Heart right ventricle (tissue), 16 donors: ENCODE results near the gene NFAM1. TPM values are rescaled to one million over a fixed set of nuclear protein-coding genes. Genes with fewer than 3 reads are reported as not detected.

Experiments
- ATAC-seq, 8 donors: fragments of 200-7000 bp; cut with Tn5 transposase; one replicate each; pipeline ENCODE4 v1.9.1; 2020; ENCODE audit warnings: mild to moderate bottlenecking in 8 of 8, moderate library complexity in 8 of 8, moderate number of reproducible peaks in 1 of 8
- DNase-seq, 2 donors: peaks; one replicate each; pipeline ENCODE4 v3.0.0-alpha.2; 2020
- H3K27ac ChIP-seq, 10 donors: fragments of 200-600 bp; sonication (generic) in 2 of 10; one replicate each; pipeline versions ENCODE4 v1.5.0 to v1.8.0; 2020 to 2022; ENCODE audit warnings: mild to moderate bottlenecking in 3 of 10
- H3K27me3 ChIP-seq, 7 donors: fragments of 200-600 bp; one replicate each; pipeline ENCODE4 v1.8.0; 2021 to 2022; ENCODE audit warnings: mild to moderate bottlenecking in 2 of 7
- H3K36me3 ChIP-seq, 9 donors: fragments of 200-600 bp; sonication (generic) in 1 of 9; one replicate each; pipeline versions ENCODE4 v1.5.0 to v1.8.0; 2020 to 2022; ENCODE audit warnings: mild to moderate bottlenecking in 2 of 9
- H3K4me1 ChIP-seq, 9 donors: fragments of 200-600 bp; sonication (generic) in 1 of 9; one replicate each; pipeline versions ENCODE4 v1.5.0 to v1.8.0; 2020 to 2022; ENCODE audit warnings: mild to moderate bottlenecking in 4 of 9
- H3K4me3 ChIP-seq, 10 donors: fragments of 200-600 bp; sonication (generic) in 2 of 10; one replicate each; pipeline versions ENCODE4 v1.5.0 to v1.8.0; 2020 to 2022; ENCODE audit warnings: mild to moderate bottlenecking in 7 of 10, moderate library complexity in 2 of 10
- H3K9me3 ChIP-seq, 11 donors: fragments of 200-600 bp in 10 of 11; sonication (generic) in 2 of 11; one replicate each; pipeline versions ENCODE4 v1.5.0 to v1.8.0; 2013 to 2022; ENCODE audit warnings: mild to moderate bottlenecking in 2 of 11, control low read depth in 1 of 11, moderate library complexity in 1 of 11
- WGBS, 2 donors: extraction: QIAGEN DNeasy Blood & Tissue Kit; methylation state at CpG; one replicate each; pipeline ENCODE4 v1.1.7; 2013; ENCODE audit warnings: inconsistent platforms in 1 of 2; 5-methylcytosine and 5-hydroxymethylcytosine counted together
- intact Hi-C, 10 donors: fragments of 100-400 bp; cut with DNase I; formaldehyde crosslinking; loops; one replicate each; pipeline versions ENCODE4 v1.11.1 to v1.14.2; 2022
- polyA plus RNA-seq, 2 donors: library from polyadenylated mRNA; stranded (reverse); fragments of 200-250 nt; gene quantifications; one replicate each; pipeline ENCODE4 v1.2.3, GENCODE V29; 2013
- total RNA-seq, 10 donors: library from RNA; stranded (reverse); fragmentation: NEBNext Ultra II Directional in 3 of 10; extraction: Animal tissue kit (Norgen Biotek cat#: 25700) in 3 of 10; gene quantifications; one replicate each; pipeline versions ENCODE4 v1.2.1 to v1.2.4, GENCODE V29; 2021 to 2023
- TF ChIP-seq, protein P1 (sequence below), 9 donors: fragments of 200-600 bp; sonication (generic) in 2 of 9; IDR thresholded peaks; one replicate each; pipeline versions ENCODE4 v1.5.0 to v1.8.0; 2021 to 2022; ENCODE audit warnings: antibody characterized with exemption in 9 of 9, mild to moderate bottlenecking in 5 of 9, moderate library complexity in 1 of 9
- donor health status: Arrhythmogenic right ventricular cardiomyopathy.
- donor health status: ischemic (EF 13 %, LVEDD 7.1; RV severe dilation, severe dysfunction).
- donor health status: healthy with polysubstance abuse.
- donor health status: DM: no; HTN: yes; CAD: no.
- donor health status: DM: no; HTN: no; CAD: no.
- donor health status: ischemic (EF 25% LVEDD 6.9; RV normal size, moderate dysfunction).
- donor health status: ischemic (EF 25% LVEDD 5.7; RV mildly dilated, moderate dysfunction).
- donor health status: healthy.
- donor health status: DM: yes; HTN: yes; CAD: no.
- donor health status: Ischemic cardiomyopathy.
- donor health status: ischemic (EF 35%, LVEDD 5.7; RV mildly dilated, moderate dysfunction).
- donor health status: nonischemic (EF 11% LVEDD 7.7; RV severe dilation, severe dysfunction).
- donor health status: DM: yes; HTN: yes; CAD: no.
- donor health status: PGD.
- donor health status: ischemic (EF 29% LVEDD 5.4; RV normal size, mild dysfunction).
- donor health status: nonischemic (EF 23%, LVEDD 6.1; RV moderate dilation, normal function).

Gene NFAM1
- total and polyA plus RNA-seq, 12 donors = 0.38 to 6.4 (median 1.4) TPM

DNA sequence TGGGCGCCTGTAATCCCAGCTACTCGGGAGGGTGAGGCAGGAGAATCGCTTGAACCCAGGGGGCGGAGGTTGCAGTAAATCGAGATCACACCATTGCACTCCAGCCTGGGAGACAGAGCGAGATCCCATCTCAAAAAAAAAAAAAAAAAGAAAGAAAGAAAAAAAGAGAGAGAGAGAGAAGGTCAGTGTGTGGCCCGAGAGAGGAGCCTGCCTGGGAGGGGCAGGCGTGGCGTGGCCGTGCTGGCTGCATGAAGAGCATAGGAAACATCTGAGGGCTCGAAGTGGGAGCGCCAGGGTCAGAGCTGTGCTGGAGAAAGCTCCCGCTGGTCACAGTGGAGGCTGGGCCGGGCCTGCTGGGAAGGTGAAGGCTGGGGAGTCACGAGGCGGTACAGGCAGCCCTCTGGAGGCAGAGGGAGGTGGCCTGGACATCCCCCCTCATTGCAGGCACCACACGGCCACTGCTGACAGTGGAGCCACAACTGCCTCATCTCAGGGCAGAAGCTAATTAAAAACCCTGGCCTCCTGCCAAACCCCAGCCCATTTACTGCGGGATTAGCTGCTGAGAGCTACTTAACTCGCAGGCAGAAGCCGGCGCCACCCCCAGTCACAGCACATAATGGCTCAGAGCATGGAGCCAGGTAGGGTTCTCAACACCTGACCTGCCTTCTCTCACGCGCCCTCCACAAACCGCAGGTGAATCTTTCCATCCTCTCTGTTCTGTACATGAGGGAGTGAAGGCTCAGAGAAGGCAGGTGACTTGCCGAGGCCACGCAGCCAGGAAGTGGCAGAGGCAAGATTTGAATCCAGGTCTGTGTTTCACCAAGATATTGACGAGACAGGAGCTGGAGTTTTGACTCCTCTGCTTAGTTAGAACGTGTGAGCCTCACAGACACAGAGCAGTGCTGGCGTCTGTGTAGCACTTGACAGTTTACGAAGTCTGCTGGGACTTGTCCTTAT, 32.6 kb downstream of the NFAM1 start:
- TF ChIP-seq, protein P1, sequence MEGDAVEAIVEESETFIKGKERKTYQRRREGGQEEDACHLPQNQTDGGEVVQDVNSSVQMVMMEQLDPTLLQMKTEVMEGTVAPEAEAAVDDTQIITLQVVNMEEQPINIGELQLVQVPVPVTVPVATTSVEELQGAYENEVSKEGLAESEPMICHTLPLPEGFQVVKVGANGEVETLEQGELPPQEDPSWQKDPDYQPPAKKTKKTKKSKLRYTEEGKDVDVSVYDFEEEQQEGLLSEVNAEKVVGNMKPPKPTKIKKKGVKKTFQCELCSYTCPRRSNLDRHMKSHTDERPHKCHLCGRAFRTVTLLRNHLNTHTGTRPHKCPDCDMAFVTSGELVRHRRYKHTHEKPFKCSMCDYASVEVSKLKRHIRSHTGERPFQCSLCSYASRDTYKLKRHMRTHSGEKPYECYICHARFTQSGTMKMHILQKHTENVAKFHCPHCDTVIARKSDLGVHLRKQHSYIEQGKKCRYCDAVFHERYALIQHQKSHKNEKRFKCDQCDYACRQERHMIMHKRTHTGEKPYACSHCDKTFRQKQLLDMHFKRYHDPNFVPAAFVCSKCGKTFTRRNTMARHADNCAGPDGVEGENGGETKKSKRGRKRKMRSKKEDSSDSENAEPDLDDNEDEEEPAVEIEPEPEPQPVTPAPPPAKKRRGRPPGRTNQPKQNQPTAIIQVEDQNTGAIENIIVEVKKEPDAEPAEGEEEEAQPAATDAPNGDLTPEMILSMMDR (IDR thresholded peaks at IDR 0.05) = no peak
- intact Hi-C loops = no loop called here
- H3K4me3 ChIP-seq = no peak overlapping the region
- H3K27me3 ChIP-seq = peaks cover 0 to 11% (median 0%) of the 10 kb centered on the region in 7 donors
- WGBS, 2 donors = 47 to 49% methylated on average over 30 of the region's 30 CpGs
- H3K36me3 ChIP-seq = peaks cover 0 to 7% (median 0%) of the 10 kb centered on the region in 9 donors
- H3K9me3 ChIP-seq = no peaks in the 10 kb centered on the region
- H3K27ac ChIP-seq = no peak overlapping the region
- peak in 7 of 8 donors; percentile 17 to 65 (median 36) for ATAC-seq
- peak; percentile 30 to 42 for DNase-seq
- peaks cover 0 to 30% (median 0%) of the 10 kb centered on the region in 9 donors for H3K4me1 ChIP-seq

DNA sequence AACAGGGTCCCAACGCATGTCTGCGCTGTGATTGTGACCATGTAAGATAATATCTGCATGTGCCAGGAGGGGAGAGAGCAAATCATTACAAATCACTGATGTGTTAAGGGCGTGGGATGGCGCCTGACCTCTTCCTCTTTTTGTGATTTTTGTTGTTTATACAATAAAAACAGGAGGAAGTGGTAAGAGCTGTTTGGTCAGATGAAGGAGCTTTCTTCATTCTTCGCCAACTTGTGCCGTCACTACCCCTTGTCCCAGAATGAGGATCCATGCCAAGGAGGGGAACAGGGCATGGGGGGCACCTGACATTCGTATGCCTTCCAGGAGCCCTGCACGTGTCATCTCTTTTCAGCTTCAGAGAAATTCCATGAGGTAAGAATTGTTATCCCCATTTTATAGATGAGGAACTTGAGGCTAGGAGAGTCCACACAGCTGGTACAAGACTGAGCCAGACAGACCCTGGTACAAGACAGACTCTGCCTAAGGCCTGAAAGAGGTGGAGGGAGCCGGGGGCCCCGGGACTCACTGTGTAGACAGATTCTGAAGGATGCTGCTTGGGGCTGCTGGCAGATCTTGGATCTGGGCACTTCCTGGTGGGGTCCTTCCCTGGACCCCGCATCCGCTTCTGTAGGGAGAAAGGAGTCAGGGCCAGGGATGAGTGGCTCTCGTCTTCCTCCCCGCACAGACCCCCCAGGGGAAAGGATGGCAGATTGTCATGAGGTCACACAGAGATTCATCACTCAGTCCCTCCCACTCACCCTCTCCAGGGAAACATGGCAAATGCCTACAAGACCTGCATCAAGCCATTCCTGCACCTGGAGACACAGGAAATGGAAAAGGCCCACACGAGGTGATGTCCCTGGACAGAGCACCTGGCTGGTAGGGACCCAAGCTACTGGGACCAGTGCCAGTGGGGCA, 34.6 kb downstream of the NFAM1 start:
- intact Hi-C loops = no loop called here
- Histone ChIP-seq H3K4me3 (no peak overlapping the region), H3K36me3 (no peaks in the 10 kb centered on the region), H3K27me3 (peaks cover 0 to 11% (median 0%) of the 10 kb centered on the region in 7 donors), H3K9me3 (no peaks in the 10 kb centered on the region), H3K27ac (peak overlapping the region in 7 of 10 donors; percentile 25 to 91 (median 50)), H3K4me1 (peaks cover 0 to 30% (median 0%) of the 10 kb centered on the region in 9 donors)
- DNase-seq = peak in 1 of 2 donors; percentile 34
- WGBS, 2 donors = 67 to 69% methylated on average over 15 of the region's 15 CpGs
- TF ChIP-seq, protein P1 (IDR thresholded peaks at IDR 0.05) = no peak
- ATAC-seq = peak in 7 of 8 donors; percentile 49 to 76 (median 67)

DNA sequence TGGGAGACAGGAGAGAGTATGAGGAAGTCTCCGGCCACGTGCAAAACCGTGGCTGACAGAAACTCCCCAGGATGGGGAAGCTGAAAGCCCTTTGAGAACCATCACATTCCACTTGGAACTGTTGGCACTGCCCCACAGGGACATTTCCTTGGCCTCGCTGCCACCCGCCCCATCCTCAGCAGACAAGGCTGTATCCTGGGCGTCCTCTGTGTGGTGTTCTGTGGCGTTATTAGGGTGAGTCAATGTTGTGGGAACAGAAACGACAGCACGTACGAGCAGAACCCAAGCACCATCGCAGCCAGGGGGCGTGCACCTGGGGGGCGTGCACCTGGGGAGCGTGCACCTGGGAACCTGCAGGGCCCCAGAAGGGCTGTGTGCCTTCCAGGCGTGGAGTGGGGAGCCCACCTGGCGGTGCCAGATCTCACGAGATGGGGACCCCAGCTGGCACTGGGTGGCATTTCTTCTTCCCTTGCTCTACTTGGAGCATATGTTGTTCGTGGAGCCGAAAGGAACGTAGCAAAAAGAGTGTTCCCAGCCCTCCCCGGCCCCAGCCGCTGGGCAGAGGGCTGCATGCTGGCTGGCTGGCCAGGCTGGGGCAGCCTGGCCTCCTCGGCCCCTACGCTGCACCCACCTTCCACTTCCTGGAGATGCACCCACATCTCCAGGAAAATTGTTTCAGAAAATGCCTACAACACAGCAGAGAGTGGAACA, 35.4 kb downstream of the NFAM1 start:
- Histone ChIP-seq H3K4me3 (no peak overlapping the region), H3K9me3 (no peaks in the 10 kb centered on the region), H3K36me3 (no peaks in the 10 kb centered on the region), H3K27me3 (peaks cover 0 to 6% (median 0%) of the 10 kb centered on the region in 7 donors), H3K4me1 (peaks cover 0 to 30% (median 0%) of the 10 kb centered on the region in 9 donors), H3K27ac (peak overlapping the region in 7 of 10 donors; percentile 25 to 91 (median 53))
- DNase-seq = peak in 1 of 2 donors; percentile 13
- peak; percentile 30 to 74 (median 36) for ATAC-seq
- intact Hi-C loops = no loop called here
- 58 to 71% methylated on average over 24 of the region's 24 CpGs for WGBS, 2 donors
- TF ChIP-seq, protein P1 (IDR thresholded peaks at IDR 0.05) = no peak
